AML-193 (cell line): ENCODE results near the gene SPNS3.

ENCODE experiments used
- DNase-seq, 2 experiments: peaks; one replicate each; lab custom pipeline; 2025; lab: John Stamatoyannopoulos, UW

SPNS3 gene

GRCh38 chr17:4426499-4427208 is 7.1 kb upstream of the SPNS3 start:
- DNase-seq: no peak

- DNase-seq: no peak
Measured at GRCh38 chr17:4427505-4427904, 6.2 kb upstream of the SPNS3 start.

- DNase-seq: no peak
Measured at GRCh38 chr17:4436381-4436780, 2.6 kb downstream of the SPNS3 start.

- no peak for DNase-seq
Measured at GRCh38 chr17:4436846-4437245, 3.1 kb downstream of the SPNS3 start.

- DNase-seq: no peak
Measured at GRCh38 chr17:4438162-4438944, 4.6 kb downstream of the SPNS3 start.

GRCh38 chr17:4440021-4440420 is 6.3 kb downstream of the SPNS3 start:
- no peak for DNase-seq

GRCh38 chr17:4440690-4441686 is 7.2 kb downstream of the SPNS3 start:
- no peak for DNase-seq

GRCh38 chr17:4442582-4442981 is 8.8 kb downstream of the SPNS3 start:
- DNase-seq: no peak

GRCh38 chr17:4443476-4443875 is 9.7 kb downstream of the SPNS3 start:
- no peak for DNase-seq

GRCh38 chr17:4444782-4445473 is 11.2 kb downstream of the SPNS3 start:
- peak in 1 of 2 experiments; percentile 31 for DNase-seq

- no peak for DNase-seq
Measured at GRCh38 chr17:4445731-4446130, 12.0 kb downstream of the SPNS3 start.

- DNase-seq: no peak
Measured at GRCh38 chr17:4446326-4447071, 12.8 kb downstream of the SPNS3 start.

- no peak for DNase-seq
Measured at GRCh38 chr17:4448197-4448980, 14.6 kb downstream of the SPNS3 start.

GRCh38 chr17:4449736-4450135 is 16.0 kb downstream of the SPNS3 start:
- no peak for DNase-seq

- no peak for DNase-seq
Measured at GRCh38 chr17:4450710-4451316, 17.1 kb downstream of the SPNS3 start.

- DNase-seq: no peak
Measured at GRCh38 chr17:4453812-4454591, 20.3 kb downstream of the SPNS3 start.

GRCh38 chr17:4460661-4461060 is 26.9 kb downstream of the SPNS3 start:
- no peak for DNase-seq

GRCh38 chr17:4463818-4464476 is 30.2 kb downstream of the SPNS3 start:
- no peak for DNase-seq
